Stimulated activated naive CD4-positive, alpha-beta T cell treated with Interleukin-2 at 50 U/mL for 16 hours (primary cell): ENCODE measurements around the gene SNCAIP.
"Not testable (repeated sequence)": the region's sequence is repeated elsewhere in the genome, so short reads cannot be mapped to it uniquely, and the experiment has no call there.

ENCODE experiments used
- DNase-seq: peaks from one replicate; lab custom pipeline; 2025; lab: John Stamatoyannopoulos, UW

Gene SNCAIP

GRCh38 chr5:122465994-122466393, 154.0 kb downstream of the SNCAIP start:
- DNase-seq = no peak

DNA sequence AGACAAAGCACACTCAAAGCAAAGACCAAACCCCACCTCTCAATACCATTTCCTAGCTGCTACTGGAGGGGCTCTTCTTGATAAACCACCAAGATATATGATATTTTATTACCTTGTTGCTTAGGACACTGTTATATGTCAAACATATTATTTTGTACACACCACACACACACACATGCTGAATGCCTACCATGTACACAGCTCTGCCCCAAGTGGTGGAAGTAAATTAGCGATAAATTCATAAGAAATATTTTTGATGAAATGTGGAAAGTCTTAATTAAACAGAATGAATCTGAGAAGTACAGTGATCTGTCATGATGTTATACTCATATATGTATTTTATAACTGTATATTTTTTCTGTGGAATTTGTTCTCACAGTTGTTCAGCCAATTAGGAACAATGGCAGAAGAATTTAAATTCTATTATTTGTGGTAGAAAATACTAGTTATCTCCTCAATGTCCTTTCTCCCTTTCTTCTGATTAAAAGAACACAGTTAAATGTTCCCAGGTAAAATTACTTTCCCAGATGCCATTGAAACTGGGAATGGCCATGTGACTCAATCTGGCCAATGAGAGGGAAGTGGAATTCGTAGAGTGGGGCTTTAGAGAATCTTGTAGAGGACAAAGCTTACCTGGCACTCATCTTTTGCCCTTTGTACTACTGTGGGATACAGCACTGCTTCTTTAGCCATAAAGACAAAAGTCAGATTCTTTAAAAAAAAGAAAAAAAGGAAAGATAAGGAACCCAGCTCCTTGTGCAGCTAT, 156.5 kb downstream of the SNCAIP start:
- DNase-seq = no peak

DNA sequence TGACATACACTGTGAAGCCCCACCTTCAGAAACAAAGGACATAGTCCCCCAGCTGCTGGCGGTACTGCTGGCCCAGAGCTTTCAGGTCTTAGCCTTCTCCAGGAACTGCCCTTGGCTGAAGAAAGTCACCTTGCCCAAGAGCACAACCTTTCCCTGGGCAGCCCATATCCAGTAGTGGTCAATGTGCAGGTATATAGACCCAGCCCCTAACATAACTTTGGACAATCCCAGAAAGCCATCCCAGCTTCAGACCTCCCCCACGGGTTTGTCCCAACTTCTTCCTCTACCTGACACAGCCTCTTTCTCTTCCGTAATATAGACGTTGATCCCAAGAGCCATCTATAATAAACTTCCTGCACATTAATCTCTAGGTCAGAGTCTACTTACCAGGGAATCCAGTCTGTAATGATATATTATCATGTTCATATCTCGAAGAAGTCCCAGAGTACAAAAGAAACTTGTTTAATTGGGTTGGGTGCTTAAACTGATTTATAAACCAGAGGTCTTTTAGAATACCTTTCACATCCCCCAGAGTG, 157.4 kb downstream of the SNCAIP start:
- no peak for DNase-seq

- no peak for DNase-seq
These were observed 158.3 kb downstream of the SNCAIP start for GRCh38 chr5:122470365-122470764.

GRCh38 chr5:122471031-122471751, 159.2 kb downstream of the SNCAIP start:
- DNase-seq = no peak

GRCh38 chr5:122471752-122472061, 159.7 kb downstream of the SNCAIP start:
- no peak for DNase-seq

DNA sequence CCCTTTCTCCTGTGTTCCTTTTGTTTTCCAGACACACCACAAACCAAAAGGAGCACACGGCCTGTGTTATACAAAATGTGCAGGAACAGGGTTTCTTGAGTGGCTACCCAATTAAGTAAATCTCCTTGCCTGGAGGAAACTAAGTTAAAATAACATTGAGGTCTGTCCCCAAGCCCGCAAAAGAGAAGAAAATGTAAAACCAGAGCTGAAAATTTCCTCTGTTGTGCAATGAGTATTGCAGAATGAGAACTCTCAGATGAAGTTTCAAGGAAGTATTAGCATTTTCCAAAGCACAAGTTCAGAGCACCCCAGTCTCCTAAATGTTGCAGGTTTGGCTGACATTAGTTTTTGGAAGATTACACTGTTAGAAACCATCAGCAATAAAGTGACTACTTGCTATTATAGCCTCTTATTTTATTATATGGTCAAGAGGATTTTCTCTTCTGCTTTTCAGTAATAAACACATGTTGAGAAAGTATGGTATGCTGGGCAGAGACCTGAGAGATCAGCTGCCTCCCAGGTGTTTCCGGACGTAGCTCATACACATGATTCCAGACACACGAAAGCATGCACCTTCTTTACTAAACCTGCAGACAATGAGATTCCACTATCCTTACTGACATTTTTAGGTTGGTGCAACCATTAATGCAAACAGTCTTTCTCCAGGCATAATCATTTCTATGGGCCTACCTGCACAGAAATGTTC, 161.3 kb downstream of the SNCAIP start:
- DNase-seq = no peak

DNA sequence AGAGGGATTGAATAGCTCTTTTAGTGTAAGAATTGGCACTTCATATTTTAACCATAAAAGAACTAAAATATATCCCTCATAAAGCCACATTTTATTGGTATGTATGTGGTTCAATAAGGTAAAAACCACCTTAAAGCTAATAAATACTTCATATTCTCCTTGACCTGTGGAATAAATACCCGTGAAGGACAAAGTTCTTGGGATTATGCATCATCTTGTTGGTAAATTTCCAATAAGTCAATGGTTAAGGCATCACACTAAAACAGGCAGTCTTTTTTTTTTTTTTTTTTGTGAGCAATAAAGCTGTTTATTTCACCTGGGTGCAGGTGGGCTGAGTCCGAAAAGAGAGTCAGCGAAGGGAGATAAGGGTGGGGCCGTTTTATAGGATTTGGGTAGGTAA, 161.9 kb downstream of the SNCAIP start:
- no peak for DNase-seq

DNA sequence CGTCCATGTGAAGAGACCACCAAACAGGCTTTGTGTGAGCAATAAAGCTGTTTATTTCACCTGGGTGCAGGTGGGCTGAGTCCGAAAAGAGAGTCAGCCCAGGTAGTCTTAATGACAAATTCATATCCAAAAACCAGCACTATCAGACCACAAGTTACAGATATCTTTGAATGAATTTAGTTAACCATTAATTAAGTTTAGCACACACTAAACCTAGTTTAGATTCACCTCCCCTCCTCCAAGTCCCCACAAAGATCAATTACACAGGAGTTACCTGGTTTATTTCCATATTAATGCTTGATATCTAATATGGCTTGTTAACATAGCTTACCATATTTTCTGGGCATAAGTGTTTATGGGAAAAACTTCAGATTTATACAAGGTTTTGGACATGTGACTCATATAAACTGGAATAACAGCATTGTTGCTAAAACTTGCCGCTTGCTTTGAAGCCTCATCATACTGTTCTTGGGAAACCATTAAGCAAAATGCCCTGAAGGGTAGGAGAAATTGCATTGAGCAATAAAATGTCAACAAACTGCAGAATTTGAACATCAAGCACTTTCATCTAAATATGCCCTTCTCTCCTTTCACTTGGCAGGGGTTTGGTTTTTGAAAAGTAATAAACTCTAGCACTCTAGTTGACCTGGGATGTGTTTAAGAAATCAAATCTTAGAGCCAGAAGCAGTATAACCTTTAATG, 166.9 kb downstream of the SNCAIP start:
- DNase-seq = no peak

DNA sequence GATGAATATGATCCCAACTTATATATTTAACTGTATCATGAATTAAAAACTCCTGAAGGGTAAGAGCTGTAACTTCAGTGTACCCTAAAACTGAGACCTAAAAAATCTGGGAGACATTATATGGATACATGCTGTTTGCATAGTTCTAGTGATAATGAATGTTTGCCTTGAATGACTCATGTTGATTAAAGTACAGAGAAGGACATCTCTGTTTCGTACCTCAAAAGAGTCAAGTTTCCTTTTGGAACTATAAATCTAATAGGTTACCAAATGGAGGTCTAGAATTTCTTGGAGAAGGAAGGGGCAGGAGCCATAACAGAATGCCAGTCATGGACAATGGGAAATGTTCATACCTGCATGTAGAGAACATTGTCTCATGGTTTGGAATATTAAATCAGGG, 168.1 kb downstream of the SNCAIP start:
- DNase-seq = no peak

DNA sequence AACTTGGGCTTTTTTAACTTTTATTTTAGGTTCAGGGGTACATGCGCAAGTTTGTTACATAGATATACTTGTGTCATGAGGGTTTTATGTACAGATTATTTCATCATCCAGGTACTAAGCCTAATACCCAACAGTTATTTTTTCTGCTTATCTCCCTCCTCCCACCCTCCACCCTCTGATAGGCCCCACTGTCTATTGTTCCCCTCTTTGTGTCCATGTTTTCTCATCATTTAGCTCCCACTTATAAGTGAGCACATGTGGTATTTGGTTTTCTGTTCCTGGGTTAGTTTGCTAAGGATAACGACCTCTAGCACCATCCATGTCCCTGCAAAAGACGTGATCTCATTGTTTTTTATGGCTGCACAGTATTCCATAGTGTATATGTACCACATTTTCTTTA, 172.1 kb downstream of the SNCAIP start:
- DNase-seq = no peak

- DNase-seq = no peak
These were observed 173.2 kb downstream of the SNCAIP start for GRCh38 chr5:122485226-122485625.

- not testable (repeated sequence) for DNase-seq
These were observed 174.6 kb downstream of the SNCAIP start for GRCh38 chr5:122486616-122487015.

DNA sequence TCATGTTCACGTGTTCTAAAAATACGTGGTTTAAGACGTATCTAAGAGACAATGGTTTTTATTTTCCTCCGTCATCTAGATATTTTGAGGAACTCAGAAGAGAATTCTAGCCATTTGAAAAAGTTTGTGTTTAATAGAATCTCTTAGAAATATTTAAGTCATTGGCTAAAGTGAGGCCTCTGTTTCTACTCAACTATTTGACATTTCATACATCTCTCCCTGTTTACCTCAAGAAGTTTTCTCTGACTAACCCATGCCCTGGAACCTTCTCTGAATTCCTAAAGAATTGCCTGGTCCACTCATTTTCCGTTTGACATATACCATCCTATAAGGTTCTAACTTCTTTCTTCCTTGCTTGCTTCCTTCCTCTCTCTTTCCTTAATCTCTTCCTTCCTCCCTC, 178.7 kb downstream of the SNCAIP start:
- no peak for DNase-seq

DNA sequence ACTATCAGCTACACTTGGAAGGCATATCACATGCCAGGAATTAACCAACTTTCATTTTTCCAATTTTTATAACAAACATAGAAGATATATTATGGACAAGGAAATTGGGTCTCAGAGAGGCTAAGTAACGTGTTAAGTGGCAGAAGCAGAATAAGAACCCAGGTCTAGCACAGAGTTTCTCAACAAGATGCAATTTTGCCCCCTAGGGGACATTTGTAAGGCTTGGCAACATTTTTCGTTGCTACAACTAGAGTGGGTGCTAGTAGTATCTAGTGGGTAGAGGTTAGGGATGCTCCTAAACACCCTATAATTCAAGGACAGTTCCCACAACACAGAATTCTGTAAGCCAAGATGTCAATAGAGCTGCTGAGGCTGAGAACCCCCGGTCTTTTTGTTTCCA, 180.6 kb downstream of the SNCAIP start:
- DNase-seq = no peak

GRCh38 chr5:122493091-122494021, 181.3 kb downstream of the SNCAIP start:
- no peak for DNase-seq

DNA sequence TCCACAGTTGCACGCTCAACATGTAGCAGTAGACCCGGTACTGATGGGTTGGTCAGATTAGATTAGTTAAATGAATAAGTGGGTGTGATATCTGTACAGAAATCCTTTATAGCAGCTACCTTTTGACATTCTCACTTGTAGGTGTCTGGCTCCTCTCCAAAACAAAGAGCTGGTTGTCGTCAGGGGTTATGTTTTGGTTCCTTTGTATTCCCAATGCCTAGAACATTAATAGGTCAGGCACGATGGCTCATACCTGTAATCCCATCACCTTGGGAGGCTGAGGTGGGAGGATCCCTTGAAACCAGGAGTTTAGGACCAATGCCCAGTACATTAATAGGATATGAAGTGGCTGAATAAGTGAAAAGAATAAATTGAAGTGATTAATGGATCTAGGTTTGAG, 182.1 kb downstream of the SNCAIP start:
- no peak for DNase-seq

- DNase-seq = no peak
These were observed 186.1 kb downstream of the SNCAIP start for GRCh38 chr5:122498163-122498562.

- no peak for DNase-seq
These were observed 187.5 kb downstream of the SNCAIP start for GRCh38 chr5:122499585-122499984.

- DNase-seq = no peak
These were observed 188.4 kb downstream of the SNCAIP start for GRCh38 chr5:122500245-122501088.
